Panc1 (cell line): ENCODE measurements around the gene TBC1D22B. TPM values are rescaled to one million over a fixed set of nuclear protein-coding genes. Genes with fewer than 3 reads are reported as not detected.
"Not testable (repeated sequence)": the region's sequence is repeated elsewhere in the genome, so short reads cannot be mapped to it uniquely, and the experiment has no call there.

Source experiments
- ATAC-seq: fragments of 200-7000 bp; cut with Tn5 transposase; 2 replicates; pipeline ENCODE4 v1.9.1; 2020; ENCODE audit warnings: mild to moderate bottlenecking, moderate library complexity
- BruUV-seq: library from RNA; stranded (reverse); fragments of 400-500 nt; replicated peaks from 2 replicates; lab custom pipeline; 2021; lab: Mats Ljungman, UMichigan
- CTCF ChIA-PET: fragments of 300-600 bp; sonication (Branson Sonifier 250); formaldehyde crosslinking; loops from one replicate; lab custom pipeline; 2022; ENCODE audit warnings: antibody characterized with exemption; lab: Charles Lee
- POLR2A ChIA-PET: fragments of 300-600 bp; sonication (Branson Sonifier 250); formaldehyde crosslinking; loops from one replicate; lab custom pipeline; 2022; ENCODE audit warnings: antibody characterized with exemption; lab: Charles Lee
- DNase-seq: peaks from one replicate; pipeline ENCODE4 v3.0.0-alpha.2; 2010; ENCODE audit warnings: low read depth, low spot score
- H3K27ac ChIP-seq: 2 replicates; pipeline ENCODE4 v1.5.1; 2011; ENCODE audit warnings: mild to moderate bottlenecking, low read length, inconsistent platforms
- H3K27me3 ChIP-seq: fragments of 200-500 bp; sonication (Bioruptor generic); 2 replicates; pipeline ENCODE4 v1.6.0; 2014; ENCODE audit warnings: low read length, inconsistent platforms; ENCODE audit not compliant: control insufficient read depth, insufficient read depth
- H3K36me3 ChIP-seq: fragments of 200-500 bp; sonication (Bioruptor generic); 2 replicates; pipeline ENCODE4 v1.5.1; 2014; ENCODE audit warnings: inconsistent platforms, mild to moderate bottlenecking, low read length, moderate library complexity; ENCODE audit not compliant: control insufficient read depth, insufficient read depth
- H3K4me1 ChIP-seq: 2 replicates; pipeline ENCODE4 v1.5.1; 2011; ENCODE audit warnings: inconsistent platforms, mild to moderate bottlenecking, low read length, moderate library complexity; ENCODE audit not compliant: control insufficient read depth, insufficient read depth
- H3K4me3 ChIP-seq, 2 experiments: 2 replicates each; pipeline ENCODE4 v1.5.1; 2011 to 2012; ENCODE audit warnings: low read depth in 2 of 2, low read length in 2 of 2, mild to moderate bottlenecking in 2 of 2, inconsistent platforms in 1 of 2, moderate library complexity in 1 of 2
- H3K9me3 ChIP-seq: fragments of 200-500 bp; sonication (Bioruptor generic); 2 replicates; pipeline ENCODE4 v1.5.1; 2014; ENCODE audit warnings: low read depth, mild to moderate bottlenecking, inconsistent platforms, low read length, moderate library complexity; ENCODE audit not compliant: control insufficient read depth, insufficient read depth
- CTCF ChIP-seq: fragments of 450-650 bp; IDR thresholded peaks from 2 replicates; pipeline ENCODE4 v1.5.1; 2017; ENCODE audit warnings: mild to moderate bottlenecking
- POLR2AphosphoS5 ChIP-seq: IDR thresholded peaks from 2 replicates; pipeline ENCODE4 v1.6.1; 2012; ENCODE audit warnings: mild to moderate bottlenecking, low read depth, low read length, moderate library complexity
- REST ChIP-seq, 2 experiments: IDR thresholded peaks; 2 replicates each; pipeline ENCODE4 v1.6.1; 2011 to 2012; ENCODE audit warnings: low read depth in 2 of 2, control low read depth in 1 of 2, low read length in 1 of 2, mild to moderate bottlenecking in 1 of 2, moderate library complexity in 1 of 2; ENCODE audit not compliant: insufficient read depth in 1 of 2
- SIN3A ChIP-seq: IDR thresholded peaks from 2 replicates; pipeline ENCODE4 v1.6.1; 2012; ENCODE audit warnings: low read depth, mild to moderate bottlenecking, low read length, moderate library complexity, borderline replicate concordance; ENCODE audit not compliant: insufficient read depth
- TCF7L2 ChIP-seq: IDR thresholded peaks from 2 replicates; pipeline ENCODE4 v1.6.1; 2011; ENCODE audit warnings: mild to moderate bottlenecking, low read depth, low read length, inconsistent platforms
- in situ Hi-C: cut with HindIII; loops from 2 replicates; pipeline ENCODE4 v1.10.0; 2016; ENCODE audit warnings: low sequenced_read_pairs, low pct_unique_long_range_greater_than_20kb
- intact Hi-C: fragments of 100-400 bp; cut with micrococcal nuclease; formaldehyde crosslinking; loops from one replicate; pipeline ENCODE4 v1.10.0; 2022; ENCODE audit not compliant: unreplicated experiment
- total RNA-seq: library from RNA; stranded (reverse); gene quantifications from one replicate; pipeline ENCODE4 v1.2.1, GENCODE V29; 2021; ENCODE audit not compliant: unreplicated experiment

TBC1D22B gene
- total RNA-seq, 1 experiment from 2014 or later, result 13.0 TPM

- in situ Hi-C loops, result no loop called here
- Histone ChIP-seq H3K4me3 (no peak overlapping the region), H3K27me3 (no peaks in the 10 kb centered on the region), H3K9me3 (no peaks in the 10 kb centered on the region), H3K36me3 (0 out of 2 replicates have a peak, but pooled peaks cover 2% of the 10 kb centered on the region), H3K27ac (no peak overlapping the region), H3K4me1 (no peaks in the 10 kb centered on the region)
- intact Hi-C loops, result no loop called here
- no TSS peak for BruUV-seq
- DNase-seq (no peak), ATAC-seq (no peak)
- CTCF ChIA-PET, result no interaction called here
- POLR2A ChIA-PET, result no interaction called here
- TF ChIP-seq CTCF (no peak), TCF7L2 (no peak), POLR2AphosphoS5 (no peak), SIN3A (no peak), REST (IDR thresholded peaks at IDR 0.05; ENCODE audit: insufficient read depth in 1 of 2, low read depth in 2 of 2, low read length in 1 of 2) (no peak)
These were observed 35.9 kb downstream of the TBC1D22B start for GRCh38 chr6:37293426-37293825.

DNA sequence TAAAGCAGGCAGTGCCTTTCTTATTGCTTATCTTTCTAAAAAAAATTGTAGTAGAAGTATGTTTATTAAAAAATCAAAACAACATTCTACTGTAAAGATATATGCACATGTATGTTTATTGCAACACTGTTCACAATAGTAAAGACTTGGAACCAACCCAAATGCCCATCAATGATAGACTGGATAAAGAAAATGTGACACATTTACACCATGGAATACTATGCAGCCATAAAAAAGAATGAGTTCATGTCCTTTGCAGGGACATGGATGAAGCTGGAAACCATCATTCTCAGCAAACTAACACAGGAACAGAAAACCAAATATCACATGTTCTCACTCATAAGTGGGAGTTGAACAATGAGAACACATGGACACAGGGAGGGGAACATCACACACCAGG, 40.1 kb downstream of the TBC1D22B start:
- H3K9me3 ChIP-seq, H3K27me3 ChIP-seq, H3K4me3 ChIP-seq, H3K27ac ChIP-seq, BruUV-seq, DNase-seq, H3K36me3 ChIP-seq, in situ Hi-C loops, H3K4me1 ChIP-seq, CTCF ChIA-PET, POLR2A ChIA-PET, intact Hi-C loops, ATAC-seq: not testable (repeated sequence)

DNA sequence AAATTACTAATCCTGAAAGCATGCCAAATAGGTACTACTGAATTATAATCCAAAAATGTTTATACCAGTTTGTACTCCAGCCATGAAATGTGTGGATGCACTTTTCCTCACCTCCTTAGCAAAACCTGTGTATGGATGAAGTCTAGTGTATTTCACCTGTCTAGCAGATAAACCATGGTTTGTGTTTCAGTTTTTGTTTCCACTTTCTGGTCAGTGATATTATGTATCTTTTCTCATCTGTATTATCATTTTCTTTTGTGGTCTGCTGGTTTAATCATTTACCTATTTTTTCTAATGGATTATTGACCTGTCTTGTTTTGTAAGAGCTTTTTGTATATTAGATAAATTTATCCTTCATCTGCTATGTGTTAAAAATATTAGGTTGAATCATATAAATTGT, 41.4 kb downstream of the TBC1D22B start:
- Histone ChIP-seq H3K27ac (no peak overlapping the region), H3K36me3 (no peaks in the 10 kb centered on the region; the same call in 1 of the 2 replicates), H3K4me1 (no peaks in the 10 kb centered on the region), H3K27me3 (no peaks in the 10 kb centered on the region), H3K9me3 (no peaks in the 10 kb centered on the region), H3K4me3 (no peak overlapping the region)
- ATAC-seq, result no peak
- no peak for TF ChIP-seq CTCF
- TF ChIP-seq SIN3A, result no peak
- no peak for TF ChIP-seq REST (IDR thresholded peaks at IDR 0.05; ENCODE audit: insufficient read depth in 1 of 2, low read depth in 2 of 2, low read length in 1 of 2)
- no peak for TF ChIP-seq POLR2AphosphoS5
- in situ Hi-C loops, result no loop called here
- CTCF ChIA-PET, result no interaction called here
- DNase-seq, result no peak
- POLR2A ChIA-PET, result no interaction called here
- BruUV-seq, result no TSS peak
- intact Hi-C loops, result no loop called here
